Body of pancreas (tissue), 4 donors: ENCODE data around the gene LRRTM1.

Source experiments
- POLR2A ChIP-seq, 3 donors: fragments of 450-650 bp; IDR thresholded peaks; one replicate each; pipeline ENCODE4 v1.6.1; 2016; ENCODE audit warnings: antibody characterized with exemption in 3 of 3, mild to moderate bottlenecking in 2 of 3
- TF ChIP-seq, protein P1 (sequence below), 7 experiments: fragments of 450-650 bp in 4 of 7; fragments of 200-600 bp in 3 of 7; sonication (generic) in 3 of 7; IDR thresholded peaks; one replicate each; pipeline ENCODE4 v1.5.1; 2016 to 2019; ENCODE audit warnings: antibody characterized with exemption in 7 of 7

DNA sequence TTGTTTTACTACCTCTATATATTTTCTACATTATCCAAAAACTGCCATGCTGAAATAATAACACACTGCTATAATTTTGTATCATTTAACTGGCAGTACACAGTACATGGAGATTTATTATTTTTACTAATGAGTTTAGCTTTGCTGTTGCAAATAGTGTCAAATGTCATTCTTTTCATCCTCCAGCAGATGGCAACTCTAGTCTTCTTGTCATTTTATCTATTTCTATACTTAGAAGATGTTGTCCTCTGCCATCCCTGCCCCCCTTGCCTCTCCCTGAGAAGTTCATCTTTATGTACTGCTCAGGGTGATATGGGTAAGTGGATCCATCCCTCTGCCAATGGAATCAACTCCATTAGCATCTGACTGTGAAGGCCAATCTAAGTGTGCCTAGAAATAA, 21.7 kb upstream of the LRRTM1 start:
- TF ChIP-seq, protein P1, sequence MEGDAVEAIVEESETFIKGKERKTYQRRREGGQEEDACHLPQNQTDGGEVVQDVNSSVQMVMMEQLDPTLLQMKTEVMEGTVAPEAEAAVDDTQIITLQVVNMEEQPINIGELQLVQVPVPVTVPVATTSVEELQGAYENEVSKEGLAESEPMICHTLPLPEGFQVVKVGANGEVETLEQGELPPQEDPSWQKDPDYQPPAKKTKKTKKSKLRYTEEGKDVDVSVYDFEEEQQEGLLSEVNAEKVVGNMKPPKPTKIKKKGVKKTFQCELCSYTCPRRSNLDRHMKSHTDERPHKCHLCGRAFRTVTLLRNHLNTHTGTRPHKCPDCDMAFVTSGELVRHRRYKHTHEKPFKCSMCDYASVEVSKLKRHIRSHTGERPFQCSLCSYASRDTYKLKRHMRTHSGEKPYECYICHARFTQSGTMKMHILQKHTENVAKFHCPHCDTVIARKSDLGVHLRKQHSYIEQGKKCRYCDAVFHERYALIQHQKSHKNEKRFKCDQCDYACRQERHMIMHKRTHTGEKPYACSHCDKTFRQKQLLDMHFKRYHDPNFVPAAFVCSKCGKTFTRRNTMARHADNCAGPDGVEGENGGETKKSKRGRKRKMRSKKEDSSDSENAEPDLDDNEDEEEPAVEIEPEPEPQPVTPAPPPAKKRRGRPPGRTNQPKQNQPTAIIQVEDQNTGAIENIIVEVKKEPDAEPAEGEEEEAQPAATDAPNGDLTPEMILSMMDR (IDR thresholded peaks at IDR 0.05), result peak in 1 of 7 experiments; percentile 10
- TF ChIP-seq POLR2A (IDR thresholded peaks at IDR 0.05), result no peak
